HG03565 (cell line): ENCODE measurements around the gene MRPS2.

Experiments used
- ATAC-seq: cut with Tn5 transposase; IDR thresholded peaks from one replicate; pipeline ENCODE4 v1.9.1; 2021; ENCODE audit warnings: mild to moderate bottlenecking, moderate library complexity; ENCODE audit not compliant: unreplicated experiment

MRPS2 gene

GRCh38 chr9:135498381-135499126 is 1.9 kb upstream of the MRPS2 start:
- no peak for ATAC-seq

DNA sequence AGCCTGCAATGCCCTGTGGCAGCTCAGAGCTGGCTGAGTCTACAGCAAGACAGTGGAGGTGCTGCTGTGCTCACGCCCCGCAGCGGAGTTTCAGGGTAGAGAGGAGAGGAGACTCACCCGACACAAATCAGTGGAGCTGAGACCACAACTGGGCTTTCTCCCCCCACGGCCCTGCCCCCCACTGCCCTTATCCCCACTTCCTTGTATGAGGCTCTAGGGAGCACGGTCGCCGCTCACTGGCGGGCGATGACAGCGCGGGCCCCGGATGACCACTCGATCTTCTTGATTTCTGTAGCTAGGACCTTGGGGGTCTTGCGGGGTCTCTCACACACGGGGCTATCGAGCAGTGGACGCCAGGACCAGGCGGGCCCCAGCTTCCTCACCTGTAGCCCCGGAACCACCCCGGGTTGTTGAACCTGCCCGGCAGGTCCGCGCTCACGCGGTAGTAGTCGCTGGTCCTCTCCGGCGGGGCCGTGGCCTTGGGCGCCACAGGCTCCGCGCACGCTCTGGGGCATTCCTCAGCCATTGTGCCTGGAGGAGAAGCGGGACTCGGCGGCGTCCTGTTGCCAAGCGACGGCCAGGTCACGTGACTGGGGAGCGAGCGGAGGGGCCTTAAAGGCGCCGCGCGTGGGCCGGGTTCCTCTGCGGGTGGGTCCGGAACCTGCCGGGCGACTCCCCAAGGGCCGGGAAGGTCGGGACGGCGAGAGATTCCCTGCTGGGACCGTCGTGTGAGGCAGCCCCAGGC is 984 bp upstream of the MRPS2 start:
- ATAC-seq: no peak

GRCh38 chr9:135500071-135500524 is 384 bp upstream of the MRPS2 start:
- ATAC-seq: no peak

- ATAC-seq: no peak
Observed at GRCh38 chr9:135501261-135502167, 1.0 kb downstream of the MRPS2 start.

- no peak for ATAC-seq
Observed at GRCh38 chr9:135502168-135502872, 1.8 kb downstream of the MRPS2 start.

DNA sequence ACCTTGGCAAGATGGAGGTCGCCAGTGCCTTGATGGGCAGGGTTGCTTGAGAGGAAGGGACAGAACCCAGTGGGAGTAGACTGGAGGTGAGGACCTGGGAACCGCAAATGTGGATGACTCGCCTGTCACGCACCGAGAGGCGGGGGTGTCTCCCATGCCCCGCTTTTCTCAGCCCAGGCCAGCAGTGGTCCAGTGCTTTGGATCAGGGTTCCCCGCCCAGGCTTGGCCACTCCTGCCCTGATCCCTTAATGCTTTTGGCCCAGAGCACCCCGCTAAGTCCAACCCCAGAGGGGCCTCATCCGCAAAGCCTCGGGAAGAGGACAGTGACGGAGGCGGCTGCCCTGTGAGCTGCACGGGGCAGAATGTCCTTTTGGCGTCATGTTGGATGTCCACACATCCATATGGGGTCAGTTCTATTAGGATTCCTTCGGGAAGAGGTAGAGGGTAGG is 2.4 kb downstream of the MRPS2 start:
- ATAC-seq: no peak

DNA sequence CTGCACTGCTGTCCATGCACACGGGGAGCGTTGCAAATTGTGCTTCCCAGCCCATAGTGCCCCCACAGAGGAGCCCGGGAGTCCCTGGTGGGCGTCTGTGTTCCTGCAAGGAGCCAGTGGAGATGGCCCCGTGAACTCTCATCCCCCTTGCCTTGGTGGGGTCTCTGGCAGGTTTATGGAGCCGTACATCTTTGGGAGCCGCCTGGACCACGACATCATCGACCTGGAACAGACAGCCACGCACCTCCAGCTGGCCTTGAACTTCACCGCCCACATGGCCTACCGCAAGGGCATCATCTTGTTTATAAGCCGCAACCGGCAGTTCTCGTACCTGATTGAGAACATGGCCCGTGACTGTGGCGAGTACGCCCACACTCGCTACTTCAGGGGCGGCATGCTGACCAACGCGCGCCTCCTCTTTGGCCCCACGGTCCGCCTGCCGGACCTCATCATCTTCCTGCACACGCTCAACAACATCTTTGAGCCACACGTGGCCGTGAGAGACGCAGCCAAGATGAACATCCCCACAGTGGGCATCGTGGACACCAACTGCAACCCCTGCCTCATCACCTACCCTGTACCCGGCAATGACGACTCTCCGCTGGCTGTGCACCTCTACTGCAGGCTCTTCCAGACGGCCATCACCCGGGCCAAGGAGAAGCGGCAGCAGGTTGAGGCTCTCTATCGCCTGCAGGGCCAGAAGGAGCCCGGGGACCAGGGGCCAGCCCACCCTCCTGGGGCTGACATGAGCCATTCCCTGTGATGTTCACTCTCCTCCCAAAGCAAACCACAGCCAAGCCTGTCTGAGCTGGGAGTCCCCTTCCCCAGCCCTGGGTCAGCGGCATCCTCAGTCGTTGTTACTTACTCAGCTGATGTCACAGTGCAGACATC is 3.1 kb downstream of the MRPS2 start:
- ATAC-seq: no peak

- no peak for ATAC-seq
Observed at GRCh38 chr9:135504262-135505243, 4.1 kb downstream of the MRPS2 start.

DNA sequence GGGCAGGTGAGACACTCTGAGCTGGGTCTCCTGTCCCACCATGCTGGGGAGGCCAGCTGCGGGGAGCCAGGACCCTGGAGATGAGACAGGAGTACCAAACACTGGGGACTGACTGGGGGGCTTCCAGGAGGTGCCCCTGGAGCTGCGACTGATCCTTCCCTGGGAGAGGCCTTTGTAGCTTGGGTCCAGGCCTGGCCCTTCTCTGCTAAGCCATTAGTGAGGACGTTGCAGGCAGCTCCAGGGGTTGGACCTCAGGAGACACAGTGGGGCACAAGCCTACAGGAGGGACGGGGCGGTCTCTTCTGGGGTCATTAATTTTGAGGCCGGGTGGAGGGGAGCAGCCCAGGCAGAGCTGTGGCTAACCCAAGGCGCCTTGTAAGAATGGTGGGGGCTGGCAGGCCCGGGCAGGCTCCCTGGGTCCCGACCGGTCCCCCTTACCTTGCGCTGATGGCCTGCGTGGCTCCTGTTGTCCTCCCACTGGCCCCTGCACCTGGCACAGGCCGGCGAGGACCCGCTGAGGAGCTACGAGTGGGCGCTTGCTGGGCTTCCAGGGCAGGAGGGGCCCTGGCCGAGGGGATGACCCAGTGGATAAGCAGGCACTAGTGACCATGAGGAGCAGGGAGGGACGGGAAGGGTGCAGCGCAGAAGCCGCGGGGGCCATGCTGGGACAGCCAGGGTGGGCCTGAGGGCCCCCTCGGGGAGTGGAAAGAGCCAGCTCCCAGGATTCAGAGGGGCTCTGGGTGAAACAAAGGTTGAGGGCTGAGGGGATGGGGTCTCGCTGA is 5.1 kb downstream of the MRPS2 start:
- no peak for ATAC-seq

- no peak for ATAC-seq
Observed at GRCh38 chr9:135506327-135507103, 6.0 kb downstream of the MRPS2 start.

GRCh38 chr9:135507104-135508035 is 6.9 kb downstream of the MRPS2 start:
- ATAC-seq: no peak

- ATAC-seq: no peak
Observed at GRCh38 chr9:135508211-135508820, 7.8 kb downstream of the MRPS2 start.

DNA sequence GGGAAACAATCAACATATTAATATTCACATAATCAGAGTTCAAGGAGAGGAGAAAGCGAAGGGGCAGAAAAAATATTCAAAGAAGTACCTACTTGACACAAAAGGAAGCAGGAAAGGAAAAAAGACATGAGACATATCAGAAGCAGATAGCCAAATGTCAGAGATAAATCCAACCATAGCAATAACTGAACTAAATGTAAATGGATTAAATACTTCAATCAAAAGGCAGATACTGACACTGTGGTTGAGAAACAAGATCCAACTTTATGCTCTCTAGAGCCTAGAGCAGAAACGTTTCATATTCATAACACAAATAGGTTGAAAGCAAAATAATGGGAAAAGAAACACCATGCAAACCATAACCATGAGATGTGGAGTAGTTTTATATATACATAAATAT is 9.0 kb downstream of the MRPS2 start:
- ATAC-seq: no peak

DNA sequence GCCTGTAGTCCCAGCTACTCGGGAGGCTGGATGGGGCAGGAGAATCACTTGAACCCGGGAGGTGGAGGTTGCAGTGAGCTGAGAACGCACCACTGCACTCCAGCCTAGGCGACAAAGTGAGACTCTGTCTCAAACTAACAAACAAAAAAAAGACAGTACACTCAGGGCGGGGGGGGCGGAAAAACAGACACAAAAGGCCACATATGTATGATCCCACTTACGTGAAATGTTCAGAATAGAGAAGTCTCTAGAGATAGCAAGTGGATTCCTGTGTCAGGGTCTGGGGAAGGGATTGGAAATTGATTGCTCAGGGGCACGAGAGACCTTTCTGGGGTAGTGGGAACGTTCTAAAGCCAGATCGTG is 11.7 kb downstream of the MRPS2 start:
- no peak for ATAC-seq

DNA sequence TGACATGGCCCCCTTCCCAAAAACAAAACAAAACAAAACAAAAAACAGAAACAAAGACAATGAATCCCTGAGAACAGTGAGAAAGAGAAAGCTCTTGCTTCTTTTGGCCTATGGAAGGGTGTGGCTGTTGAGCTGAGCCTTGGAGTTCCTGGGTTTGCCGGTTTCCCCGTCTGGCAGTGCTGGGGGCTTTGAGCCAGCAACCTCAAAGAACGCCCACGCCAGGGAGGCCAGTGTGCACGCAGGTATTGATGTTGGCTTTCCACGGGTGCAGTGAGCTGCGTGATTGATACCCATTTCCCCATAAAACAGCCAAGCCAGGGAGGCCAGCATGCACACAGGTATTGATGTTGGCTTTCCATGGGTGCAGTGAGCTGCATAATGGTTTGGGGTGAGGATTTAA is 12.4 kb downstream of the MRPS2 start:
- ATAC-seq: no peak
